HG03442 (cell line): ENCODE data around the gene SPATC1L.

Source experiments
- ATAC-seq: cut with Tn5 transposase; IDR thresholded peaks from one replicate; pipeline ENCODE4 v1.9.1; 2021; ENCODE audit warnings: mild to moderate bottlenecking, moderate library complexity; ENCODE audit not compliant: unreplicated experiment

Gene SPATC1L

GRCh38 chr21:46122758-46123683, 61.2 kb downstream of the SPATC1L start:
- ATAC-seq, result no peak

GRCh38 chr21:46122237-46122671, 62.0 kb downstream of the SPATC1L start:
- ATAC-seq, result no peak

GRCh38 chr21:46121286-46122221, 62.7 kb downstream of the SPATC1L start:
- no peak for ATAC-seq

- ATAC-seq, result no peak
Observed at GRCh38 chr21:46120301-46121285, 63.7 kb downstream of the SPATC1L start.

GRCh38 chr21:46119637-46120271, 64.5 kb downstream of the SPATC1L start:
- no peak for ATAC-seq

GRCh38 chr21:46119144-46119636, 65.1 kb downstream of the SPATC1L start:
- no peak for ATAC-seq

- no peak for ATAC-seq
Observed at GRCh38 chr21:46118316-46119143, 65.7 kb downstream of the SPATC1L start.

GRCh38 chr21:46117586-46118315, 66.5 kb downstream of the SPATC1L start:
- ATAC-seq, result no peak

DNA sequence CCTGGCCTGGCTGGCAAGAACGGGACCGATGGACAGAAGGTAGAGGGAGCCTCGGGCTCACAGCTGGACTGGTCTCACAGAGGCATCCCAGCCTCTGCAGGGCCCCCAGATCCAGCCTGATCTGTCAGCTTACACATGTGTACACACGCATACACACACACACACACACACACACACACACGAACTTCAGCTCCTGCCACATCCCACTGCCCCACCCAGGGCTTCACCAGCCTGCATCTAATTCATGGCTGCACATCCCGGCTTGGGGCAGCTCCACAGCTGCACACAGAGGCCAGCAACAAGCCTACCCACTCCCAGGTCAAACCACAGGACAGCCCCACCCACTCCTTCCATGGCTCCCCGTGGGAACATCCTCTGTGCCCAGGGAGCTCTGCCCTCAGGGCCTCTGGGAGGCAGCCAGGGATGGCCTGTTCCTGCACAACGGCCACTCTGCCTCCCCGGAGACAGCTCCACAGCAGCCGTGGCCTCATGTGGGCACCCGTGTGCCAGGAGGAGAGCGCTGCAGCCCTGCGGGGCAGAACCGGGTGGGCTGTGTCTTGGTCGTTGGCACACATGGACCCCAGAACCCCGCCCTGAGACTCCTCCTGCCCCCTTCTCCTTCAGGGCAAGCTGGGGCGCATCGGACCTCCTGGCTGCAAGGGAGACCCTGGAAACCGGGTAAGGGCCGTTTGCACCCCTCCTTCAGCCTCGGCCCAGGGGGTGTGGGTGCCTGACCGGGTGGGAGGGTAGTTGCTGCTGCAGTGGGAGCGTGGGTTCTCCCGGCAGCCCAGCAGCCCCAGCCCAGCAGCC, 67.3 kb downstream of the SPATC1L start:
- ATAC-seq, result no peak

DNA sequence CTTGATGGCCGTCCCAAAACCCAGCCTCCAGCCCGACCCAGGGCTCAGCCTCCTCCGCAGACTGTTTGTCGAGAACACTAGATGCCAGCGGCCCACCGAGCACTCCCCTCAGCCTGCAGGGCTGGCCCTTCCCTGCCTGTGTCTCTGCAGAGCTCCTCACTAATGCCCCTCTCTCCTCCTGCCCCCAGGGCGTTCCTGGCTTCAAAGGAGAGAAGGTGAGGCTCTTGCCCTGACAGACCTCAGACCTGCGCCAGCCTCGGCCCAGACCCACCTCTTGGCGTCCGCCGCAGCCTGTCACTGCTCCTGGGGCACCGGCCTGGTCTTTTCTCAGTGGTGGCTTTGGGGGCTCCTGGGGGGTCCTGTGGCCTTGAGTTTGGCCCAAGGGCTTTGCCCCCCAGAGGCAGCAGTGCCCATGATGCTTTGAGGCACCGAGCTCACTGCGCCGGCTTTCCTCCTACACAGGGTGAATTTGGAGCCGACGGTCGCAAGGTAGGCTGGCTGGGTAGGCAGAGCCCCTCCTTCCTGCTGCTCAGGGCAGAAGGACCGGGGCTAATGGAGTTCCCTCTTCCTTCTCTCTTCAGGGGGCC, 68.0 kb downstream of the SPATC1L start:
- ATAC-seq, result no peak

DNA sequence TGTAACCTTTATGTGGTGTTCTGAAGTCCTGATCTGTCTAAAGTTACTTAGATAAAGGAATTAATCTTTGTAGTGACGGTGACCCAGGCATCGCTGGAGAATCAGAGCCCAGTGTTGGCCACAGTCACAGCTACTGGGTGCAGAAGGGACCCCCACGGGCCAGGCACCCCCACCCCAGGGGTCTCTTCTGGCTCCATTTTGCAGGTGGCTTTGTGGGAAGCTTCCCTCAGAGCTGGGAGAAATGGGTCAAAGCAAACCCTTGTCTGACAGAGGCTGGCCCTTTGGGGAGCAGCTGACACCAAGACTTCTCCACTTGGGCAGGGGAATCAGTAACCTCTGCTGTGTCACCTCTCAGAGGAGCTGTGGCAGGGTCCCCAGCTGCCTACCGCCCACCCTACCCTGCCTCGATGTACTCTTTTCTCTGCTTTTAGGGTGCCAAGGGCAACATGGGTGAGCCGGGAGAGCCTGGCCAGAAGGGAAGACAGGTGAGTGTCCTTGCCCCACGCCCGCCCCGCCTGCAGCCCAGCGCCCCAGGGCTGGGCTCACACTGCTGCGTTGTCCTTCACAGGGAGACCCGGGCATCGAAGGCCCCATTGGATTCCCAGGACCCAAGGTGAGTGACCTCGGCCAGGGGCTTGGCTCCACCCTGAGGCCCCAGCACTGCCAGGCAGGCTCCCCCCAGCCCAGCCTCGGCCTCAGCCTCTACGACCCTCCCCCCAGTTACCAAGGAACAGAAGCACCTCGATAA, 68.6 kb downstream of the SPATC1L start:
- ATAC-seq, result no peak

DNA sequence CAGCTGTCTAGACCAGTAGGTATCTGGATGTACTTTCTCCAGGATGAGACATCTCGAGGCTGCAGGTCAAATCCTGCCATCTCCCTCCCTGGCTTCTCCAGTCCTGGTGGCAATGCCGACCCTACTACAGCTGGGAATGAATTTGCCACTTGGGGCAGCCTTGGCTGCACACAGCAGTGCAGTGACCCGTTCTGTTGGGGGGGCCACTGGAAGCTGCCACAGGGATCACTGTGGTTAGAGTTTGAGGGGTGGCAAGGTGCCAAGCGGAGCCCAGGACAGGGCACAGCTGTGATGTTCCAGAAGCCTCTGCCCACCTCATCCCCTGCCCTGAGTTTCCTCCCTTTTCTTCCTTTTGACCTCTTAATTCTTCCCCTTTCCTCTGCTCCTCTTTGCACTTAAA, 69.3 kb downstream of the SPATC1L start:
- ATAC-seq, result no peak

GRCh38 chr21:46113497-46114176, 70.6 kb downstream of the SPATC1L start:
- ATAC-seq, result no peak

GRCh38 chr21:46112725-46113215, 71.5 kb downstream of the SPATC1L start:
- no peak for ATAC-seq
